ENCODE measurements around the gene LLCFC1. TPM values are rescaled to one million over a fixed set of nuclear protein-coding genes. Genes with fewer than 3 reads are reported as not detected.

LLCFC1 gene
- not detected for total RNA-seq

GRCh38 chr7:142939226-142939910 is at the start of gene LLCFC1:
LLCFC1 (plus strand) TSS chr7:142939484; CDS start chr7:142939622, 138 bp downstream.
- DNase-seq (ENCODE audit: low spot score), result no peak

GRCh38 chr7:142889816-142890215 is 49.5 kb upstream of the LLCFC1 start:
- DNase-seq (ENCODE audit: low spot score), result peak; percentile 25

GRCh38 chr7:142890874-142891485 is 48.3 kb upstream of the LLCFC1 start:
- peak; percentile 12 for DNase-seq (ENCODE audit: low spot score)

- peak; percentile 32 for DNase-seq (ENCODE audit: low spot score)
Observed at GRCh38 chr7:142891490-142892082, 47.7 kb upstream of the LLCFC1 start.

GRCh38 chr7:142892951-142893350 is 46.3 kb upstream of the LLCFC1 start:
- DNase-seq (ENCODE audit: low spot score), result no peak

GRCh38 chr7:142894112-142894984 is 44.9 kb upstream of the LLCFC1 start:
- peak; percentile 25 for DNase-seq (ENCODE audit: low spot score)

- DNase-seq (ENCODE audit: low spot score), result peak; percentile 35
Observed at GRCh38 chr7:142894985-142895593, 44.2 kb upstream of the LLCFC1 start.

GRCh38 chr7:142896151-142896550 is 43.1 kb upstream of the LLCFC1 start:
- peak; percentile 18 for DNase-seq (ENCODE audit: low spot score)

- peak; percentile 10 for DNase-seq (ENCODE audit: low spot score)
Observed at GRCh38 chr7:142896741-142897379, 42.4 kb upstream of the LLCFC1 start.

- peak; percentile 29 for DNase-seq (ENCODE audit: low spot score)
Observed at GRCh38 chr7:142897691-142898090, 41.6 kb upstream of the LLCFC1 start.

- DNase-seq (ENCODE audit: low spot score), result peak; percentile 40
Observed at GRCh38 chr7:142898377-142899170, 40.7 kb upstream of the LLCFC1 start.

- no peak for DNase-seq (ENCODE audit: low spot score)
Observed at GRCh38 chr7:142899661-142900060, 39.6 kb upstream of the LLCFC1 start.

- DNase-seq (ENCODE audit: low spot score), result no peak
Observed at GRCh38 chr7:142901426-142902259, 37.6 kb upstream of the LLCFC1 start.

- DNase-seq (ENCODE audit: low spot score), result no peak
Observed at GRCh38 chr7:142904128-142904527, 35.2 kb upstream of the LLCFC1 start.

GRCh38 chr7:142905759-142906158 is 33.5 kb upstream of the LLCFC1 start:
- DNase-seq (ENCODE audit: low spot score), result no peak

GRCh38 chr7:142906643-142907042 is 32.6 kb upstream of the LLCFC1 start:
- DNase-seq (ENCODE audit: low spot score), result no peak

- peak; percentile 20 for DNase-seq (ENCODE audit: low spot score)
Observed at GRCh38 chr7:142908290-142908689, 31.0 kb upstream of the LLCFC1 start.

- DNase-seq (ENCODE audit: low spot score), result peak; percentile 42
Observed at GRCh38 chr7:142908921-142909890, 30.1 kb upstream of the LLCFC1 start.

Measured in ureter (tissue), 1 donor.